AG10803 (cell line): ENCODE measurements around the gene SLC6A12.

Experiments
- DNase-seq: peaks from one replicate; pipeline ENCODE4 v3.0.0; 2010; ENCODE audit warnings: low read depth
- H3K4me3 ChIP-seq: 2 replicates; pipeline ENCODE4 v1.5.1; 2011; ENCODE audit warnings: mild to moderate bottlenecking, low read length, control low read depth
- TF ChIP-seq, protein P1 (sequence below): conservative IDR thresholded peaks from 2 replicates; pipeline ENCODE4 v1.5.1; 2011; ENCODE audit warnings: mild to moderate bottlenecking, low read length, control low read depth, inconsistent platforms

SLC6A12 gene

DNA sequence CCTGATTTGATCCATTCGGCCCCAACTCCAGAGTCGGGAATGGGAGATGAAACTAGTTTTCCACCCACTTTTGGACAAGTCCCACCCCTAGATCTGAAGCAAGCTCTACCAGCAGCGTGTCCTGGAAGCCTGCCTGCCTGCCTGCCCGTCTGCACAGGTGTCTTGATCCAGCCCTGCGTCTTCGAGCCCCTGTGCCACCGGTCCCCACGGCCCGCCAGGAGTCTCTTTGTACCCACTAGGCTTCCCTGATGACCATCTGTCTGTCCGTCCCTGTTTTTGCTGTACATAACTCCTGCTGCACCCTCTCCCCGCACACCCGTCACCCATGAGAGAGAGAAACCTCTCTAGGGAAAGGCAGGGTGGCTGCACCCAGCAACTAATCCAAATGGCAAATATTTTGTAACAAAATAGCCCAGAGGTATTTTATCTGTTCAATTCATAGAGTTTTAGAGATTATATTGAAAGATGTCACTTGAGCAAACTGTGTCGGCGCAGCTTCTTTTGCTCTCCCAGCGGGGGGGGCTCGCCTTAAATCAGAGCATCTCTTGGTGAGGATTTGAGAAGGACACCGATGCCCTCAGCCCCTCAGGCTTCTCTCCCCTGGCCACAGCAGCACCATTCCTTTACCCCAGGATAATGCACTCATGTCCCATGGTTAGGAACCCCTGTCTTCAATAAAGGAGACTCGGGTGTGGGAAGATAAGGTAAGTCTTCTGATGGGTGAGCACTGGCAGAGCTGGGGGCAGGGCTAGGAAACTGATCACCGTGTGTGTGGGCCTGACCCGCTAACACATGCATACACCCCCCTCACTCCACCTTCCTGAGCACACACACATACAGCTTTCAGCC lies 35.8 kb downstream of the SLC6A12 start:
- DNase-seq, result no peak
- TF ChIP-seq, protein P1, sequence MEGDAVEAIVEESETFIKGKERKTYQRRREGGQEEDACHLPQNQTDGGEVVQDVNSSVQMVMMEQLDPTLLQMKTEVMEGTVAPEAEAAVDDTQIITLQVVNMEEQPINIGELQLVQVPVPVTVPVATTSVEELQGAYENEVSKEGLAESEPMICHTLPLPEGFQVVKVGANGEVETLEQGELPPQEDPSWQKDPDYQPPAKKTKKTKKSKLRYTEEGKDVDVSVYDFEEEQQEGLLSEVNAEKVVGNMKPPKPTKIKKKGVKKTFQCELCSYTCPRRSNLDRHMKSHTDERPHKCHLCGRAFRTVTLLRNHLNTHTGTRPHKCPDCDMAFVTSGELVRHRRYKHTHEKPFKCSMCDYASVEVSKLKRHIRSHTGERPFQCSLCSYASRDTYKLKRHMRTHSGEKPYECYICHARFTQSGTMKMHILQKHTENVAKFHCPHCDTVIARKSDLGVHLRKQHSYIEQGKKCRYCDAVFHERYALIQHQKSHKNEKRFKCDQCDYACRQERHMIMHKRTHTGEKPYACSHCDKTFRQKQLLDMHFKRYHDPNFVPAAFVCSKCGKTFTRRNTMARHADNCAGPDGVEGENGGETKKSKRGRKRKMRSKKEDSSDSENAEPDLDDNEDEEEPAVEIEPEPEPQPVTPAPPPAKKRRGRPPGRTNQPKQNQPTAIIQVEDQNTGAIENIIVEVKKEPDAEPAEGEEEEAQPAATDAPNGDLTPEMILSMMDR, result no peak
- no peak overlapping the region for H3K4me3 ChIP-seq

DNA sequence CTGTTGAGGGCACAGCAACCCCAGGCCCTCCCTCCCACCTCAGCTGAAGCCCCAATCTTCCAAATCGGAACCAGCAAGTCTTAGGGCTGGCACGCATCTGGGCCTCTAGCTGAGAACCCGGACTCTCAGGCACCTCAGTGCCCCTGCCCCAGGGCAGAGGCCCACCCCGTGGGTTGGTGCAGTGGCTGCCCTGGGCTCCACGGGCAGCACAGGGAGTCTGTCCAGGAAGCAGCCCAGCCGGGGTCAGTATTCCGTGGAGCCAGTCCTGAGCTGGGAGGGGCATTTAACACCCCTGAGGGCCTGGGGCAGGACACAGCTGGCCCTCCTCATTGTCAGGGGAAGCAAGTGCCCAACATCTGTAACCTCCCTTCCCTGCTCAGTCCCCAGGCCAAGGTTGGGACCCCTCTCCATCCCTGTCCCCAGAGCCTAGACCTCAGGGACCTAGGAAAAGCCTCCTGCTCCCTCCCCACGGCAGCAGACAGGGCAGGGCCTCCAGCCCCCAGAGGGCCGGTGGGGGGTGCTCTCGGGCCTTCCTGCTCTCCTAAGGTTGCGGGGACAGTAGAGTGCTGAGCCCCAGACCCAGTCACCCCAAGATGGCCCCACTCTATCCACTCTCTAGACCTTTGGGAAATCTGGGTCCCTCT lies 36.5 kb downstream of the SLC6A12 start:
- no peak for DNase-seq
- no peak overlapping the region for H3K4me3 ChIP-seq
- TF ChIP-seq, protein P1, result no peak

DNA sequence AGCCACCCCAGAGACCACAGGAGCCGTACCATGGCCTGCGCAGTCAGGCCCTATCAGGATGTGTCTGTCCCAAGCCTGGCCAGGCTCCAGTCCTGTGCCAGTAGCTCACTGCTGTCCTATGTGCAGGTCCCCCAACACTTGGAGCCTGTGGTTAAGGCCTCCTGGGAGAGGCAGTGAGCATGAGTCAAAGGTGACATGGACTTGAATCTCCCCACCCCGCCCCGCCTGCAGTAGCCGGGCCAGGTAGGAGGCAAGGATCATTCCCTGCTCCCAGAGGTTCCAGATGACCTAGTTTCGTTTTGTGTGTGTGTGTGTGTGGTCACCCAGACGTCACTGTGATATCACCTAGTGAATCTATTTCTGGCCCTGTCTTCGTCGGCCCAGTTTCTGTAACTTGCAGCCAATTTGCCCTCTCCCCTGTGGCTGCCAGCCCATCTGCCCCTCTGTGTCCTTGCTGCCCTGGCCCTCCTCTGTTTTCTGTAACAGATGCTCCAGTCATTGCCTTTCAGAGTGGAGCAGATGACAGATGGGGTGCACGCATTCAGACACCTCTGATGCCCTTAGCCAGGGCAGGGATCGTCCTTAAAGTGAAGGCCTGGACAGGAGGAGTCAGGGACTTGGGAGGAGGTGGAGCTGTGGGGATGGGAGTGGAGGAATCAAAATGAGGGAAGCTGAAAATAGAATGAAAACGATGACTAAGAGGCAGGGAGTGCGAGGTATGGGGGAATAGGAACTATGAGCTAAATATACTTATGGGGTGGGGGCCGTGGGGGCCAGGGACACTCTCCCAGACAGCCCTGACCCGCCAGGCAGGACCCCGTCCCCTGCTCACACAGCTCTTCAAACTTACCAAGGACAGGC lies 37.4 kb downstream of the SLC6A12 start:
- TF ChIP-seq, protein P1, result no peak
- peak; percentile 57 for DNase-seq
- no peak overlapping the region for H3K4me3 ChIP-seq

DNA sequence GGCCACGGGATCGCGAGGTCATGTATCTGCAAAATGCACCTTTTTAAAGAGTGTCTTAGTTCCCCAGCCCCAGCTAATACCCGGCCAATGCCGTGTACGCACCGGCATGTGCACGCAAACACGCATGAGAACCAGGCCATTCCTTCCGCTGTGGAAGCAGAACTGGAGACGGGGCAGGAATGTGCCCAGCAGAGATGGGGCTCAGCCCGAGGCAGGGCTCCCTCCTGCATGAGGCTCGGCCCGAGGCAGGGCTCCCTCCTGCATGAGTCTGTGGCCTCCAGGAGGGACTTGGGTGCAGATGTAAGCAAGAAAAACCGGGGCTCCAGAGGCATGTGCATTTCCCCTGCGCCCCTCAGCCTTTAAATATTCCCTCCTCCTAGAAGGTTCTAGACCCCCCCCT lies 38.2 kb downstream of the SLC6A12 start:
- TF ChIP-seq, protein P1, result no peak
- no peak for DNase-seq

DNA sequence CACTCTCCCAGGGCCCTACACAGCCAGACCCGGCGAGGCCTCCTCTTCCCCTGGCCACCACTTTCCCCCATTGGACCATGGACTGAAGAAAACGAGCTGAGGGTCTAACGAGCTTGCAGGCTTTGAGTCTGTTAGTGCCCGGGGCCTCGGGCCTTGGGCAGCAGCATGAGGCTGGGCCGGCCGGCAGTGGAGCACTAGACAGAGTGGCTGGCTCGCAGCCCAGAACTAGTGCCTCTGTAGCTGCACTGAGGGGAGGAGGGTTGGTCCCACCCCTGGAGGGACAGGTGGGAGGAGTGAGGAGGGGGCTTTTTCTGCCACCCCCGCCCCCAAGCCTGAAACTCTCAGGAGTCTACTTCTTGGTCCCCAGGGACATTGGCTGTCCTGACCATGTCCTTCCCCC lies 38.7 kb downstream of the SLC6A12 start:
- no peak overlapping the region for H3K4me3 ChIP-seq
- no peak for DNase-seq
- TF ChIP-seq, protein P1, result no peak

More for the DNA sequence above, 38.2 kb downstream of the SLC6A12 start:
- H3K4me3 ChIP-seq, result no peak overlapping the region

DNA sequence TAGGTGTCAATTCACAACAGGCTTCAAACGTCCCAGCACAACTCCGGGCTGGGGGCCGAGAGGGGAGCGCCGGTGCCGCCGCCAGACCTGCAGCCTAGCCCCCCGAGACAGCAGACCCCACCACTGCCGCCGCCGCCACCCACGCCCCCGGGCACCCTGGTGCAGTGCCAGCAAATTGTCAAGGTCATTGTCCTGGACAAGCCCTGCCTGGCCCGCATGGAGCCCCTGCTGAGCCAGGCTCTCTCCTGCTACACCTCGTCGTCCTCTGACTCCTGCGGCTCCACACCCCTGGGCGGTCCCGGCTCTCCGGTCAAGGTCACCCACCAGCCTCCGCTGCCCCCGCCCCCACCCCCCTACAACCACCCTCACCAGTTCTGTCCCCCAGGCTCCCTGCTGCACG lies 39.4 kb downstream of the SLC6A12 start:
- TF ChIP-seq, protein P1, result no peak
- no peak for DNase-seq
- H3K4me3 ChIP-seq, result no peak overlapping the region
